Fibroblast of lung (primary cell): Measurements from ENCODE around the gene SCN8A. TPM values are rescaled to one million over a fixed set of nuclear protein-coding genes. Genes with fewer than 3 reads are reported as not detected.

ENCODE experiments used
- DNase-seq, 2 donors: peaks; one replicate each; pipeline versions ENCODE4 v3.0.0 to v3.0.0-alpha.2; 2010; ENCODE audit warnings: low read depth in 2 of 2
- H2AFZ ChIP-seq: 2 replicates; pipeline ENCODE4 v1.5.1; 2012; ENCODE audit warnings: low read length, control low read depth, inconsistent platforms
- H3K27ac ChIP-seq: 2 replicates; pipeline ENCODE4 v1.5.1; 2011; ENCODE audit warnings: low read length, control low read depth; ENCODE audit not compliant: insufficient read depth
- H3K27me3 ChIP-seq: 2 replicates; pipeline ENCODE4 v1.5.1; 2011; ENCODE audit warnings: mild to moderate bottlenecking, low read length; ENCODE audit not compliant: control insufficient read depth, insufficient read depth
- H3K36me3 ChIP-seq: 2 replicates; pipeline ENCODE4 v1.5.1; 2011; ENCODE audit warnings: low read length; ENCODE audit not compliant: control insufficient read depth, insufficient read depth
- H3K4me1 ChIP-seq: 2 replicates; pipeline ENCODE4 v1.5.1; 2011; ENCODE audit warnings: low read length; ENCODE audit not compliant: control insufficient read depth, insufficient read depth; ENCODE audit errors: extremely low read depth
- H3K4me2 ChIP-seq: 2 replicates; pipeline ENCODE4 v1.5.1; 2011; ENCODE audit warnings: low read length, control low read depth; ENCODE audit not compliant: insufficient read depth; ENCODE audit errors: extremely low read depth
- H3K4me3 ChIP-seq, 4 experiments: fragments of 200-600 bp in 1 of 4; sonication (generic) in 1 of 4; replicated peaks in 1 of 4; 2 replicates each; pipeline ENCODE4 v1.5.1; 2011 to 2016; ENCODE audit warnings: low read length in 4 of 4, low read depth in 3 of 4, mild to moderate bottlenecking in 3 of 4, control low read depth in 2 of 4, inconsistent platforms in 1 of 4, mixed read lengths in 1 of 4; ENCODE audit not compliant: insufficient read depth in 1 of 4; ENCODE audit errors: control extremely low read depth in 1 of 4
- H3K79me2 ChIP-seq: 2 replicates; pipeline ENCODE4 v1.5.1; 2012; ENCODE audit warnings: mild to moderate bottlenecking, low read length, inconsistent platforms; ENCODE audit not compliant: control insufficient read depth, insufficient read depth
- H3K9ac ChIP-seq: 2 replicates; pipeline ENCODE4 v1.5.1; 2011; ENCODE audit warnings: mild to moderate bottlenecking, low read length, control low read depth; ENCODE audit not compliant: insufficient read depth
- H3K9me3 ChIP-seq: 2 replicates; pipeline ENCODE4 v1.5.1; 2012; ENCODE audit warnings: low read depth, low read length; ENCODE audit not compliant: control insufficient read depth, insufficient read depth
- H4K20me1 ChIP-seq: 2 replicates; pipeline ENCODE4 v1.5.1; 2011; ENCODE audit warnings: low read length; ENCODE audit not compliant: control insufficient read depth, insufficient read depth; ENCODE audit errors: extremely low read depth
- EZH2 ChIP-seq: IDR thresholded peaks from 2 replicates; pipeline ENCODE4 v1.5.1; 2012; ENCODE audit warnings: low read length, control low read depth, mild to moderate bottlenecking; ENCODE audit errors: missing control alignments
- polyA plus RNA-seq, 2 donors: library from polyadenylated mRNA; depleted of rRNA in 1 of 2; stranded (reverse) in 1 of 2; unstranded in 1 of 2; fragments of >200 nt; gene quantifications; 2 replicates each; pipeline ENCODE4 v1.2.1, GENCODE V29; 2011 to 2012; ENCODE audit warnings: missing spikeins in 1 of 2
- total RNA-seq: library from RNA; depleted of rRNA; stranded (reverse); fragments of >200 nt; gene quantifications from 2 replicates; pipeline ENCODE4 v1.2.1, GENCODE V29; 2014
- TF ChIP-seq, protein P1 (sequence below), 2 donors: IDR thresholded peaks in 1 of 2; conservative IDR thresholded peaks in 1 of 2; 1 replicate in 1 of 2; 2 replicates in 1 of 2; pipeline ENCODE4 v1.5.1; 2011 to 2012; ENCODE audit warnings: low read length in 2 of 2, control low read depth in 1 of 2, inconsistent platforms in 1 of 2, low read depth in 1 of 2, mild to moderate bottlenecking in 1 of 2

SCN8A gene
- total and polyA plus RNA-seq, 2 donors (not counting 1 experiment from before 2014, with no cell fraction given): 12.8 to 27.2 TPM

DNA sequence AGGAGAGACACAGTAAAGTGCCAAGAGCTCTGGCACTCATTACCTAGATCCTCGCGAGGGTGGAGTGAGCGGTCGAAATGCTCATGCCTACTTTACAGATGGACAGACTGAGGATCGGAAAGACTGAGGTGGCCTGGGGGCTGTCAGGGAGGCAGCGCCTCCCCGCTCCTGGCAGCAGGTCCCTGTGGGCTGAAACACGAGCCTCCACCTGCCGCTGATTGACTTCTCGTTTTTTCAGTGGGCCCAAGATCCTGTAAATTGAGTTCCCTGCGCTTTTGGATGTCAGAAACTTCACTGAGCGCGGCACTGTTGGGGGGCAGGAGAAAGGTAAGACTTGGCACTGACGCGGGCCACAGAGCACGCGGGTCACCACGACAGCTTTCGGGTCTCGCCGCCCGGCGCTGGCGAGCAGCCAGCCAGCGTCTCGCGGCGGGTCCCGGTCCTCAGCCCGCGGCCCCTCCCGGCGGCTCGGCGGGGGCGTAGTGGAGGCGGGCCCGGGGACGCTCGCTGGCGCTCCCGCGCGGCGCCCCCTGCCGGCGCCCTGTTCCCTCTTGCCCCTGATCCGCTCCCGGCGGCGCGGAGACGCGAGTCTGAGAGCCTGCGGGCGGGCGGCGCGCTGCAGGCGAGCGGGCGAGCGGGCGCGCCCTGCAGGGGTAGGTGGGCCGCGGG lies 552 bp upstream of the SCN8A start:
- peaks cover 29% of the 10 kb centered on the region for H3K79me2 ChIP-seq
- H3K27me3 ChIP-seq: no peaks in the 10 kb centered on the region
- H3K27ac ChIP-seq: peak overlapping the region; percentile 31
- peak overlapping the region; percentile 58 for H3K9ac ChIP-seq
- H2AFZ ChIP-seq: peak overlapping the region; percentile 83
- no peaks in the 10 kb centered on the region for H3K36me3 ChIP-seq
- peak overlapping the region; percentile 53 to 68 (median 64) for H3K4me3 ChIP-seq
- peak overlapping the region; percentile 70 for H3K4me2 ChIP-seq
- peaks cover 3% of the 10 kb centered on the region for H3K4me1 ChIP-seq
- DNase-seq: peak; percentile 60 to 73
- peaks cover 4% of the 10 kb centered on the region for H4K20me1 ChIP-seq
- TF ChIP-seq, protein P1, sequence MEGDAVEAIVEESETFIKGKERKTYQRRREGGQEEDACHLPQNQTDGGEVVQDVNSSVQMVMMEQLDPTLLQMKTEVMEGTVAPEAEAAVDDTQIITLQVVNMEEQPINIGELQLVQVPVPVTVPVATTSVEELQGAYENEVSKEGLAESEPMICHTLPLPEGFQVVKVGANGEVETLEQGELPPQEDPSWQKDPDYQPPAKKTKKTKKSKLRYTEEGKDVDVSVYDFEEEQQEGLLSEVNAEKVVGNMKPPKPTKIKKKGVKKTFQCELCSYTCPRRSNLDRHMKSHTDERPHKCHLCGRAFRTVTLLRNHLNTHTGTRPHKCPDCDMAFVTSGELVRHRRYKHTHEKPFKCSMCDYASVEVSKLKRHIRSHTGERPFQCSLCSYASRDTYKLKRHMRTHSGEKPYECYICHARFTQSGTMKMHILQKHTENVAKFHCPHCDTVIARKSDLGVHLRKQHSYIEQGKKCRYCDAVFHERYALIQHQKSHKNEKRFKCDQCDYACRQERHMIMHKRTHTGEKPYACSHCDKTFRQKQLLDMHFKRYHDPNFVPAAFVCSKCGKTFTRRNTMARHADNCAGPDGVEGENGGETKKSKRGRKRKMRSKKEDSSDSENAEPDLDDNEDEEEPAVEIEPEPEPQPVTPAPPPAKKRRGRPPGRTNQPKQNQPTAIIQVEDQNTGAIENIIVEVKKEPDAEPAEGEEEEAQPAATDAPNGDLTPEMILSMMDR (conservative IDR thresholded peaks at IDR 0.05 in 1 of 2, IDR thresholded peaks at IDR 0.05 in 1 of 2; ENCODE audit: low read depth in 1 of 2, low read length in 2 of 2): peak; percentile 34 to 37
- TF ChIP-seq EZH2: no peak
- no peaks in the 10 kb centered on the region for H3K9me3 ChIP-seq

DNA sequence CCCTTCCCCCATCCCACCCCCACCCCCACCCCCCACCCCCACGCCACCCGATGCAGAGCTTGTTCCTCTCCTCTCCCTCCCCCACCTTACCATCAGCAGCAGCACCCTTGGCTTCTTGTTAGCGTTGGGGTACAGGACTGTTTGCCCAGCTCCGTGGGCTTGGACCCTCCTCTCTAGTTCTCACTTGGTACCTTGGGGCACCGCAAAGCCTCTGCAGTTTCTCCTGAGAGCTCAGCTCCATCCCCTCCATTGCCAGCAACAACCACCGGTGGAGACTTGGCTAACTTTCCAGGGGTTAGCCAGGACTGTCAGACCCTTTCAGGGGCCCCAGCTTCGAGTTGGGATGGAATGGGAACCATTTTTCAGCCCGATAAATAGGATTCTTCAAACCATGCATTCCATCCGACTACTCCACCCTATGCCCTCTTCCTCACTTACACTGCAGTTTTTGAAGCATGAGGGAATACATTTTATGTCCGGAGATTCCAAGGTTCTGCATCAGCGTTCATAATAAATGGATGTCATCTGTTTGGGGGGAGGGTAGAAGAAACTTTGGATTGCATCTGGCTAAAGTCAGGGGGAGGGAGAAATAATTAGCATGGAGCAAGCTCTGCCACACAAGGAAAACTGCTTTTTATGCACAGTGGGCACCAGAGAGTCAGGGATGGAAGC lies 1.1 kb downstream of the SCN8A start:
- H3K27ac ChIP-seq: peak overlapping the region; percentile 85
- H4K20me1 ChIP-seq: peaks cover 7% of the 10 kb centered on the region
- no peaks in the 10 kb centered on the region for H3K27me3 ChIP-seq
- H3K9ac ChIP-seq: peak overlapping the region; percentile 59
- H3K4me3 ChIP-seq: peak overlapping the region; percentile 40 to 85 (median 72)
- peak overlapping the region; percentile 14 for H2AFZ ChIP-seq
- peak; percentile 55 to 87 for DNase-seq
- peaks cover 45% of the 10 kb centered on the region for H3K79me2 ChIP-seq
- H3K9me3 ChIP-seq: no peaks in the 10 kb centered on the region
- peaks cover 3% of the 10 kb centered on the region for H3K4me1 ChIP-seq
- TF ChIP-seq EZH2: no peak
- TF ChIP-seq, protein P1 (conservative IDR thresholded peaks at IDR 0.05 in 1 of 2, IDR thresholded peaks at IDR 0.05 in 1 of 2; ENCODE audit: low read depth in 1 of 2, low read length in 2 of 2): no peak
- no peaks in the 10 kb centered on the region for H3K36me3 ChIP-seq
- H3K4me2 ChIP-seq: peak overlapping the region; percentile 80

DNA sequence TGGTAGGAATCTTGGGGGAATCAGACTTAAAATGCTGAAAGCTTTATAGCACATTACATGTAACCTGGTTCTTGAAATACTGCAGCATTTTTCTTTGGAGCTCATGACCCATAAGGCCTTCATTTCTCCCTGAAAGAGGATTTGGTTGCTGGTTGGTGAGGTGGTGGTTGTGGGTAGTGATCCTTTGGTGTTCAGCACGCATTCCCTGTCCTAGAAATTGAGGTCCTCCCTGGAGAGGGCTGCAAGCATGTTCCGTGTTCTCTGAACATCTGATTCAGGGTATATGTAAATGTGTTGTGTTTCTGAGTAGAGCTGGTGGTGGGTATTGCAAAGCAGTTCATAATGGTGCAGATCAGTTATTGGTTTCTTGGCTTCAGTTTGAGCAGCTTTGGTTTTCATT lies 2.0 kb downstream of the SCN8A start:
- Histone ChIP-seq H3K4me1 (peaks cover 3% of the 10 kb centered on the region), H3K27ac (no peak overlapping the region), H3K9ac (no peak overlapping the region), H2AFZ (no peak overlapping the region), H4K20me1 (peaks cover 7% of the 10 kb centered on the region), H3K4me2 (peak overlapping the region; percentile 41), H3K36me3 (no peaks in the 10 kb centered on the region), H3K79me2 (peaks cover 47% of the 10 kb centered on the region), H3K4me3 (peak overlapping the region in 1 of 4 experiments; percentile 77), H3K27me3 (no peaks in the 10 kb centered on the region), H3K9me3 (no peaks in the 10 kb centered on the region)
- TF ChIP-seq EZH2: no peak
- TF ChIP-seq, protein P1 (conservative IDR thresholded peaks at IDR 0.05 in 1 of 2, IDR thresholded peaks at IDR 0.05 in 1 of 2; ENCODE audit: low read depth in 1 of 2, low read length in 2 of 2): no peak
- DNase-seq: no peak
